K562 (cell line): ENCODE results near the gene ABAT. TPM values are rescaled to one million over a fixed set of nuclear protein-coding genes. Genes with fewer than 3 reads are reported as not detected.
A peak's percentile ranks its signal among the peaks of the same experiment; 100 is the strongest.

Experiments
- ATAC-seq: fragments of 200-7000 bp; cut with Tn5 transposase; 3 replicates; pipeline ENCODE4 v1.9.1; 2020; ENCODE audit warnings: moderate library complexity
- BruUV-seq: library from RNA; stranded (reverse); fragments of 400-500 nt; replicated peaks from 2 replicates; lab custom pipeline; 2021; lab: Mats Ljungman, UMichigan
- CTCF ChIA-PET: fragments of 300-600 bp; formaldehyde crosslinking; extraction: SDS; loops from one replicate; lab custom pipeline; 2021; ENCODE audit warnings: low intra/inter-chr PET ratio; lab: Yijun Ruan, JAX
- POLR2A ChIA-PET: fragments of 300-600, 350-650 bp; sonication (Branson Sonifier 250); formaldehyde crosslinking; extraction: SDS; loops from one replicate; lab custom pipeline; 2021; ENCODE audit warnings: antibody characterized with exemption, inconsistent platforms; lab: Yijun Ruan, JAX
- DNase-seq, 4 experiments: peaks; one replicate each; pipeline versions ENCODE4 v3.0.0 to v3.0.0-alpha.2; 2011 to 2018; ENCODE audit warnings: low spot score in 3 of 4, mixed read lengths in 3 of 4; ENCODE audit errors: extremely low read depth in 1 of 4
- FAIRE-seq: peaks from 2 replicates; lab custom pipeline; 2011; peaks lifted over from hg19 to GRCh38; lab: Jason Lieb, UNC
- H2AFZ ChIP-seq: 2 replicates; pipeline ENCODE4 v1.6.0; 2011; ENCODE audit warnings: low read depth, low read length, control low read depth, inconsistent platforms
- H3K27ac ChIP-seq: fragments of 200-600 bp; 3 replicates; pipeline ENCODE4 v1.8.0; 2011; ENCODE audit warnings: low read depth, mild to moderate bottlenecking, control low read depth, inconsistent platforms, low read length, moderate library complexity, mixed read lengths; ENCODE audit errors: extremely low read depth
- H3K27me3 ChIP-seq, 2 experiments: fragments of 300-600 bp in 1 of 2; 2 replicates in 1 of 2; 3 replicates in 1 of 2; pipeline versions ENCODE4 v1.6.0 to v1.8.0; 2011; ENCODE audit warnings: inconsistent platforms in 2 of 2, low read length in 2 of 2, mild to moderate bottlenecking in 1 of 2, mixed read lengths in 1 of 2, moderate library complexity in 1 of 2; ENCODE audit not compliant: control insufficient read depth in 2 of 2, insufficient read depth in 2 of 2
- H3K36me3 ChIP-seq: fragments of 300-600 bp; 3 replicates; pipeline ENCODE4 v1.8.0; 2011; ENCODE audit warnings: mild to moderate bottlenecking, low read length, inconsistent platforms; ENCODE audit not compliant: control insufficient read depth, insufficient read depth
- H3K4me1 ChIP-seq, 2 experiments: fragments of 200-600 bp in 1 of 2; replicated peaks in 1 of 2; 2 replicates in 1 of 2; 3 replicates in 1 of 2; pipeline versions ENCODE4 v1.5.1 to v1.8.0; 2011; ENCODE audit warnings: inconsistent platforms in 2 of 2, low read length in 2 of 2, mild to moderate bottlenecking in 1 of 2, mixed read lengths in 1 of 2, moderate library complexity in 1 of 2; ENCODE audit not compliant: control insufficient read depth in 2 of 2, insufficient read depth in 2 of 2
- H3K4me2 ChIP-seq: 2 replicates; pipeline ENCODE4 v1.6.1; 2011; ENCODE audit warnings: low read length, control low read depth, inconsistent platforms, mixed read lengths; ENCODE audit not compliant: insufficient read depth
- H3K4me3 ChIP-seq: fragments of 200-600 bp; sonication (generic), shearing (Covaris generic); 2 replicates; pipeline ENCODE4 v1.5.1; 2016; ENCODE audit warnings: control low read depth, inconsistent platforms
- H3K79me2 ChIP-seq: fragments of 200-600 bp; 3 replicates; pipeline ENCODE4 v1.8.0; 2011; ENCODE audit warnings: low read length, inconsistent platforms; ENCODE audit not compliant: control insufficient read depth, insufficient read depth
- H3K9ac ChIP-seq, 2 experiments: 2 replicates each; pipeline versions ENCODE4 v1.6.0 to v1.6.1; 2011; ENCODE audit warnings: low read depth in 2 of 2, low read length in 2 of 2, control low read depth in 1 of 2, inconsistent platforms in 1 of 2, mild to moderate bottlenecking in 1 of 2, mixed read lengths in 1 of 2; ENCODE audit not compliant: insufficient read depth in 1 of 2
- H3K9me1 ChIP-seq: one replicate; pipeline ENCODE4 v1.6.0; 2011; ENCODE audit warnings: inconsistent platforms, mild to moderate bottlenecking, low read length, moderate library complexity; ENCODE audit not compliant: control insufficient read depth, insufficient read depth
- H3K9me3 ChIP-seq: replicated peaks from 2 replicates; pipeline ENCODE4 v1.5.1; 2011; ENCODE audit warnings: low read depth, low read length, inconsistent platforms; ENCODE audit not compliant: control insufficient read depth, insufficient read depth
- H4K20me1 ChIP-seq: replicated peaks from 2 replicates; pipeline ENCODE4 v1.6.1; 2011; ENCODE audit warnings: low read length, inconsistent platforms, mixed read lengths; ENCODE audit not compliant: control insufficient read depth, insufficient read depth
- CSDE1 ChIP-seq, 2 experiments: fragments of 450-650 bp; IDR thresholded peaks; 2 replicates each; pipeline ENCODE4 v1.6.1; 2016; ENCODE audit warnings: mild to moderate bottlenecking in 1 of 2
- RBM25 ChIP-seq: fragments of 200-400 bp; formaldehyde crosslinking; IDR thresholded peaks from 2 replicates; pipeline ENCODE4 v1.6.1; 2018; ENCODE audit warnings: low read length, low read depth, moderate library complexity; ENCODE audit not compliant: severe bottlenecking
- ZNF436 ChIP-seq: fragments of 250-450, 450-650 bp; sonication (Bioruptor Pico); formaldehyde crosslinking; IDR thresholded peaks from 2 replicates; pipeline ENCODE4 v1.7.0; 2020; ENCODE audit warnings: mild to moderate bottlenecking
- WGBS: fragments of 100-300 bp; shearing (Covaris generic); methylation state at CpG from one replicate; pipeline ENCODE4 v1.1.6; 2016; ENCODE audit warnings: low coverage, mixed read lengths; ENCODE audit not compliant: insufficient coverage; ENCODE audit errors: missing lambda C conversion rate; 5-methylcytosine and 5-hydroxymethylcytosine counted together
- in situ Hi-C: fragments of 300-500 bp; cut with MboI; formaldehyde crosslinking; loops from 4 replicates; pipeline ENCODE4 v1.15.0; 2018; ENCODE audit warnings: inconsistent platforms, mixed read lengths
- intact Hi-C: fragments of 100-400 bp; cut with micrococcal nuclease; formaldehyde crosslinking; loops from 2 replicates; pipeline ENCODE4 v1.14.2; 2022
- polyA plus RNA-seq, 8 experiments: library from polyadenylated mRNA; depleted of rRNA in 4 of 8; stranded (reverse) in 5 of 8; unstranded in 3 of 8; fragments of >200 nt; fragmentation: Nextera tagmentation in 2 of 8; fragmentation: Illumina TruSeq in 1 of 8; extraction: Ambion mirVana in 2 of 8; extraction: Trizol in 1 of 8; gene quantifications; 2 replicates each; pipeline versions ENCODE4 v1.2.1 to v1.2.3, GENCODE V29; 2011 to 2014; ENCODE audit warnings: inconsistent platforms in 1 of 8, missing spikeins in 1 of 8
- total RNA-seq, 7 experiments: library from RNA; depleted of rRNA in 6 of 7; stranded (reverse); fragments of >200 nt in 6 of 7; fragmentation: Illumina TruSeq in 2 of 7; extraction: Trizol in 2 of 7; gene quantifications; 2 replicates each; pipeline versions ENCODE4 v1.2.1 to v1.2.3, GENCODE V29; 2011 to 2021; ENCODE audit warnings: low replicate concordance in 1 of 7
- TF ChIP-seq, protein P1 (sequence below): fragments of 450-650 bp; IDR thresholded peaks from 2 replicates; pipeline ENCODE4 v1.6.1; 2018; ENCODE audit not compliant: partially characterized antibody
- TF ChIP-seq, protein P2 (sequence below): IDR thresholded peaks from 3 replicates; pipeline ENCODE4 v1.6.1; 2011; ENCODE audit warnings: borderline replicate concordance, mild to moderate bottlenecking; ENCODE audit not compliant: insufficient read length, insufficient read depth

The ABAT gene
- total and polyA plus RNA-seq, 9 of the 15 experiments (the other 6 are each of a cell fraction or from before 2014, with no cell fraction given): 0.01 to 0.49 (median 0.10) TPM

DNA sequence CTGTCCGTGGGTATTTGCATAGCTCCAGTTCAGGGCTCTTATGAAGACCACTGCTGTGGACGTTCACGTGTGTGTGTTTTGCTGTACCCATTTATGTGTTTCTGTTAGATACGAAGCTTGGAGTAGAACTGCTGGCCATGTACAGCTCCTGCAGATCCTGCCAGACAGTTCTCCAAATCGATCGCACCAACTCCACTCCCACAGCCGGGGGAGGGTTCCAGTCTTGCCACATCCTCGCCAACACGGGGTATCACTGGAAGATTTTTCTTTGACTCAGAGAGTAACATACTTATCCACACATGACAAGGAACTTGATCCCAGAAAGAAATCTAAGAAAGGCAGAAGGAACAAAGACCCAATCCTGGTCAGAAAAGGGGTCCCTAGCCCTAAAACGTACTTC is 85.6 kb downstream of the ABAT start:
- no peaks in the 10 kb centered on the region for H3K9me3 ChIP-seq
- no peak overlapping the region for H2AFZ ChIP-seq
- ATAC-seq: no peak
- no peaks in the 10 kb centered on the region for H3K4me1 ChIP-seq
- POLR2A ChIA-PET: no interaction called here
- FAIRE-seq: no peak
- CTCF ChIA-PET: no interaction called here
- TF ChIP-seq RBM25 (no peak), CSDE1 (IDR thresholded peaks at IDR 0.05) (no peak), ZNF436 (CRISPR knock-in tag) (no peak)
- TF ChIP-seq, protein P1, sequence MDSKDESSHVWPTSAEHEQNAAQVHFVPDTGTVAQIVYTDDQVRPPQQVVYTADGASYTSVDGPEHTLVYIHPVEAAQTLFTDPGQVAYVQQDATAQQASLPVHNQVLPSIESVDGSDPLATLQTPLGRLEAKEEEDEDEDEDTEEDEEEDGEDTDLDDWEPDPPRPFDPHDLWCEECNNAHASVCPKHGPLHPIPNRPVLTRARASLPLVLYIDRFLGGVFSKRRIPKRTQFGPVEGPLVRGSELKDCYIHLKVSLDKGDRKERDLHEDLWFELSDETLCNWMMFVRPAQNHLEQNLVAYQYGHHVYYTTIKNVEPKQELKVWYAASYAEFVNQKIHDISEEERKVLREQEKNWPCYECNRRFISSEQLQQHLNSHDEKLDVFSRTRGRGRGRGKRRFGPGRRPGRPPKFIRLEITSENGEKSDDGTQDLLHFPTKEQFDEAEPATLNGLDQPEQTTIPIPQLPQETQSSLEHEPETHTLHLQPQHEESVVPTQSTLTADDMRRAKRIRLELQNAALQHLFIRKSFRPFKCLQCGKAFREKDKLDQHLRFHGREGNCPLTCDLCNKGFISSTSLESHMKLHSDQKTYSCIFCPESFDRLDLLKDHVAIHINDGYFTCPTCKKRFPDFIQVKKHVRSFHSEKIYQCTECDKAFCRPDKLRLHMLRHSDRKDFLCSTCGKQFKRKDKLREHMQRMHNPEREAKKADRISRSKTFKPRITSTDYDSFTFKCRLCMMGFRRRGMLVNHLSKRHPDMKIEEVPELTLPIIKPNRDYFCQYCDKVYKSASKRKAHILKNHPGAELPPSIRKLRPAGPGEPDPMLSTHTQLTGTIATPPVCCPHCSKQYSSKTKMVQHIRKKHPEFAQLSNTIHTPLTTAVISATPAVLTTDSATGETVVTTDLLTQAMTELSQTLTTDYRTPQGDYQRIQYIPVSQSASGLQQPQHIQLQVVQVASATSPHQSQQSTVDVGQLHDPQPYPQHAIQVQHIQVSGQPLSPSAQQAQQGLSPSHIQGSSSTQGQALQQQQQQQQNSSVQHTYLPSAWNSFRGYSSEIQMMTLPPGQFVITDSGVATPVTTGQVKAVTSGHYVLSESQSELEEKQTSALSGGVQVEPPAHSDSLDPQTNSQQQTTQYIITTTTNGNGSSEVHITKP: peak; percentile 20
- TF ChIP-seq, protein P2, sequence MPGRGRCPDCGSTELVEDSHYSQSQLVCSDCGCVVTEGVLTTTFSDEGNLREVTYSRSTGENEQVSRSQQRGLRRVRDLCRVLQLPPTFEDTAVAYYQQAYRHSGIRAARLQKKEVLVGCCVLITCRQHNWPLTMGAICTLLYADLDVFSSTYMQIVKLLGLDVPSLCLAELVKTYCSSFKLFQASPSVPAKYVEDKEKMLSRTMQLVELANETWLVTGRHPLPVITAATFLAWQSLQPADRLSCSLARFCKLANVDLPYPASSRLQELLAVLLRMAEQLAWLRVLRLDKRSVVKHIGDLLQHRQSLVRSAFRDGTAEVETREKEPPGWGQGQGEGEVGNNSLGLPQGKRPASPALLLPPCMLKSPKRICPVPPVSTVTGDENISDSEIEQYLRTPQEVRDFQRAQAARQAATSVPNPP: no peak
- TF ChIP-seq, all 486 proteins: peak for 1
- in situ Hi-C loops (no loop called here), intact Hi-C loops (no loop called here)
- H3K27ac ChIP-seq: no peak overlapping the region
- H3K9ac ChIP-seq: no peak overlapping the region
- no peaks in the 10 kb centered on the region for H3K79me2 ChIP-seq
- WGBS: 3% methylated on average over 10 of the region's 10 CpGs
- no peak overlapping the region for H3K4me3 ChIP-seq
- DNase-seq: no peak
- H3K36me3 ChIP-seq: no peaks in the 10 kb centered on the region
- no TSS peak for BruUV-seq
- peaks cover 28 to 66% of the 10 kb centered on the region in 2 experiments for H3K27me3 ChIP-seq
- H3K4me2 ChIP-seq: no peak overlapping the region
- peaks cover 9% of the 10 kb centered on the region for H4K20me1 ChIP-seq
- H3K9me1 ChIP-seq: no peaks in the 10 kb centered on the region
